ACC112 (cell line): ENCODE results near the gene KLC1.

ENCODE experiments used
- H2AFZ ChIP-seq: fragments of 200-600 bp; sonication (generic); one replicate; pipeline ENCODE4 v1.6.0; 2017; ENCODE audit warnings: antibody characterized with exemption, low read length; ENCODE audit not compliant: unreplicated experiment
- H3K27ac ChIP-seq: fragments of 200-600 bp; sonication (generic); 2 replicates; pipeline ENCODE4 v1.5.1; 2014; ENCODE audit warnings: low read depth, mild to moderate bottlenecking, antibody characterized with exemption, low read length, moderate library complexity
- H3K27me3 ChIP-seq: fragments of 200-600 bp; sonication (generic); 2 replicates; pipeline ENCODE4 v1.6.1; 2014; ENCODE audit warnings: mild to moderate bottlenecking, antibody characterized with exemption, low read length, moderate library complexity, mixed read lengths; ENCODE audit not compliant: insufficient read depth
- H3K36me3 ChIP-seq: fragments of 200-600 bp; sonication (generic); 2 replicates; pipeline ENCODE4 v1.6.1; 2016; ENCODE audit warnings: mild to moderate bottlenecking, antibody characterized with exemption, low read length, moderate library complexity, mixed read lengths; ENCODE audit not compliant: insufficient read depth
- H3K4me1 ChIP-seq: fragments of 200-600 bp; sonication (generic); one replicate; pipeline ENCODE4 v1.6.1; 2016; ENCODE audit warnings: low read length, mixed read lengths; ENCODE audit not compliant: insufficient read depth, unreplicated experiment, control insufficient read depth
- H3K4me3 ChIP-seq: fragments of 200-600 bp; sonication (generic); 2 replicates; pipeline ENCODE4 v1.5.1; 2014; ENCODE audit warnings: mild to moderate bottlenecking, low read depth, low read length
- H3K79me2 ChIP-seq: fragments of 200-600 bp; sonication (generic); one replicate; pipeline ENCODE4 v1.6.0; 2016; ENCODE audit warnings: low read length; ENCODE audit not compliant: control insufficient read depth, unreplicated experiment, insufficient read depth

Gene KLC1

GRCh38 chr14:103714063-103714724, 85.2 kb downstream of the KLC1 start:
- no peaks in the 10 kb centered on the region for H3K27me3 ChIP-seq
- H3K4me1 ChIP-seq: peaks cover 35% of the 10 kb centered on the region
- H3K36me3 ChIP-seq: no peaks in the 10 kb centered on the region
- H2AFZ ChIP-seq: no peak overlapping the region
- peak overlapping the region; percentile 96 for H3K4me3 ChIP-seq
- H3K27ac ChIP-seq: peak overlapping the region; percentile 59; the same call in 1 of the 2 replicates
- H3K79me2 ChIP-seq: peaks cover 64% of the 10 kb centered on the region

- H3K4me1 ChIP-seq: peaks cover 35% of the 10 kb centered on the region
- no peaks in the 10 kb centered on the region for H3K36me3 ChIP-seq
- H3K27ac ChIP-seq: peak within 1 kb of the TSS; percentile 59
- no peaks in the 10 kb centered on the region for H3K27me3 ChIP-seq
- H2AFZ ChIP-seq: peak within 1 kb of the TSS; percentile 73
- H3K79me2 ChIP-seq: peaks cover 68% of the 10 kb centered on the region
- H3K4me3 ChIP-seq: peak within 1 kb of the TSS; percentile 96
Measured at GRCh38 chr14:103715052-103716000, 86.3 kb downstream of the KLC1 start, which contains the start of the genes XRCC3 and ZFYVE21. Gene XRCC3 (minus strand): TSS chr14:103715451. CDS start chr14:103711087, 4,364 bp downstream. Gene ZFYVE21 (plus strand): TSS chr14:103715810. CDS start chr14:103715842, 32 bp downstream.

GRCh38 chr14:103716091-103716801, 87.2 kb downstream of the KLC1 start:
- Histone ChIP-seq H3K79me2 (peaks cover 77% of the 10 kb centered on the region), H3K27me3 (no peaks in the 10 kb centered on the region), H3K4me1 (peaks cover 31% of the 10 kb centered on the region), H3K4me3 (peak overlapping the region; percentile 96), H3K27ac (no peak overlapping the region), H2AFZ (peak overlapping the region; percentile 73), H3K36me3 (no peaks in the 10 kb centered on the region)

GRCh38 chr14:103716899-103717411, 87.9 kb downstream of the KLC1 start:
- Histone ChIP-seq H2AFZ (no peak overlapping the region), H3K27ac (no peak overlapping the region), H3K4me1 (peaks cover 27% of the 10 kb centered on the region), H3K79me2 (peaks cover 77% of the 10 kb centered on the region), H3K36me3 (no peaks in the 10 kb centered on the region), H3K27me3 (no peaks in the 10 kb centered on the region), H3K4me3 (peak overlapping the region; percentile 96)

- Histone ChIP-seq H3K79me2 (peaks cover 74% of the 10 kb centered on the region), H3K27ac (no peak overlapping the region), H3K36me3 (no peaks in the 10 kb centered on the region), H3K27me3 (no peaks in the 10 kb centered on the region), H3K4me1 (peaks cover 26% of the 10 kb centered on the region), H2AFZ (no peak overlapping the region), H3K4me3 (no peak overlapping the region)
Measured at GRCh38 chr14:103718572-103718971, 89.6 kb downstream of the KLC1 start.

GRCh38 chr14:103719751-103720150, 90.7 kb downstream of the KLC1 start:
- Histone ChIP-seq H3K36me3 (no peaks in the 10 kb centered on the region), H3K79me2 (peaks cover 71% of the 10 kb centered on the region), H3K27ac (no peak overlapping the region), H2AFZ (no peak overlapping the region), H3K4me1 (peaks cover 18% of the 10 kb centered on the region), H3K27me3 (no peaks in the 10 kb centered on the region), H3K4me3 (no peak overlapping the region)

GRCh38 chr14:103721334-103722120, 92.5 kb downstream of the KLC1 start:
- H3K4me3 ChIP-seq: no peak overlapping the region
- H3K79me2 ChIP-seq: peaks cover 70% of the 10 kb centered on the region
- no peak overlapping the region for H2AFZ ChIP-seq

GRCh38 chr14:103723748-103724081, 94.7 kb downstream of the KLC1 start:
- H2AFZ ChIP-seq: no peak overlapping the region
- H3K27me3 ChIP-seq: no peaks in the 10 kb centered on the region
- H3K4me3 ChIP-seq: no peak overlapping the region
- H3K4me1 ChIP-seq: peaks cover 9% of the 10 kb centered on the region
- no peak overlapping the region for H3K27ac ChIP-seq
- no peaks in the 10 kb centered on the region for H3K36me3 ChIP-seq
- H3K79me2 ChIP-seq: peaks cover 48% of the 10 kb centered on the region

More at GRCh38 chr14:103721334-103722120, 92.5 kb downstream of the KLC1 start:
- Histone ChIP-seq H3K36me3 (no peaks in the 10 kb centered on the region), H3K27me3 (no peaks in the 10 kb centered on the region), H3K27ac (no peak overlapping the region), H3K4me1 (peaks cover 18% of the 10 kb centered on the region)

GRCh38 chr14:103724116-103724515, 95.1 kb downstream of the KLC1 start:
- Histone ChIP-seq H3K27ac (no peak overlapping the region), H2AFZ (no peak overlapping the region), H3K4me3 (no peak overlapping the region), H3K27me3 (no peaks in the 10 kb centered on the region), H3K79me2 (peaks cover 46% of the 10 kb centered on the region), H3K36me3 (no peaks in the 10 kb centered on the region), H3K4me1 (peaks cover 9% of the 10 kb centered on the region)
